DOHH2 (cell line): ENCODE results near the gene RNF11.

Experiments
- H3F3A ChIP-seq: fragments of 200-600 bp; sonication (generic), shearing (Covaris generic); 2 replicates; pipeline ENCODE4 v1.6.0; 2016; ENCODE audit warnings: antibody characterized with exemption, mild to moderate bottlenecking; ENCODE audit not compliant: control insufficient read depth, insufficient read depth
- H3K27ac ChIP-seq: fragments of 200-600 bp; sonication (generic); 2 replicates; pipeline ENCODE4 v1.5.1; 2014; ENCODE audit warnings: low read depth, mild to moderate bottlenecking, low read length, moderate library complexity
- H3K27me3 ChIP-seq: fragments of 200-600 bp; sonication (generic); 2 replicates; pipeline ENCODE4 v1.6.1; 2014; ENCODE audit warnings: mild to moderate bottlenecking, low read length, mixed read lengths; ENCODE audit not compliant: control insufficient read depth
- H3K36me3 ChIP-seq: fragments of 200-600 bp; sonication (generic); 2 replicates; pipeline ENCODE4 v1.6.1; 2014; ENCODE audit warnings: mild to moderate bottlenecking, low read length, moderate library complexity, mixed read lengths; ENCODE audit not compliant: control insufficient read depth
- H3K4me1 ChIP-seq: fragments of 200-600 bp; sonication (generic); 2 replicates; pipeline ENCODE4 v1.6.1; 2014; ENCODE audit warnings: mild to moderate bottlenecking, low read length, mixed read lengths; ENCODE audit not compliant: control insufficient read depth
- H3K4me2 ChIP-seq: fragments of 200-600 bp; sonication (generic); 2 replicates; pipeline ENCODE4 v1.6.0; 2014; ENCODE audit warnings: mild to moderate bottlenecking, low read length, moderate library complexity
- H3K4me3 ChIP-seq: fragments of 200-600 bp; sonication (generic); 2 replicates; pipeline ENCODE4 v1.5.1; 2014; ENCODE audit warnings: mild to moderate bottlenecking, low read length, mixed read lengths
- H3K79me2 ChIP-seq: fragments of 200-600 bp; sonication (generic); 2 replicates; pipeline ENCODE4 v1.6.1; 2014; ENCODE audit warnings: mild to moderate bottlenecking, low read length, mixed read lengths; ENCODE audit not compliant: control insufficient read depth
- H3K9me2 ChIP-seq: fragments of 200-600 bp; sonication (generic); replicated peaks from 2 replicates; pipeline ENCODE4 v1.6.1; 2014; ENCODE audit warnings: mild to moderate bottlenecking, low read length, mixed read lengths; ENCODE audit not compliant: control insufficient read depth
- H3K9me3 ChIP-seq: fragments of 200-600 bp; sonication (generic); 2 replicates; pipeline ENCODE4 v1.6.1; 2014; ENCODE audit warnings: antibody characterized with exemption, low read length, mixed read lengths; ENCODE audit not compliant: control insufficient read depth, insufficient read depth
- H4K20me1 ChIP-seq: fragments of 200-600 bp; sonication (generic); 2 replicates; pipeline ENCODE4 v1.6.0; 2014; ENCODE audit warnings: low read depth, mild to moderate bottlenecking, antibody characterized with exemption, low read length, moderate library complexity; ENCODE audit not compliant: control insufficient read depth, insufficient read depth
- CTCF ChIP-seq: fragments of 200-600 bp; sonication (generic); IDR thresholded peaks from one replicate; pipeline ENCODE4 v1.5.1; 2014; ENCODE audit warnings: antibody characterized with exemption, mild to moderate bottlenecking, low read depth, low read length; ENCODE audit not compliant: poor library complexity, severe bottlenecking
- EZH2phosphoT487 ChIP-seq: fragments of 200-600 bp; sonication (generic); IDR thresholded peaks from 2 replicates; pipeline ENCODE4 v1.6.1; 2017; ENCODE audit warnings: borderline replicate concordance, mild to moderate bottlenecking, antibody characterized with exemption, low read length, moderate library complexity, mixed read lengths

The RNF11 gene

GRCh38 chr1:51316846-51317120, 80.7 kb downstream of the RNF11 start:
- Histone ChIP-seq H3F3A (no peaks in the 10 kb centered on the region), H3K4me2 (no peak overlapping the region), H3K79me2 (no peaks in the 10 kb centered on the region), H3K27me3 (peaks cover 5% of the 10 kb centered on the region; the same call in 1 of the 2 replicates), H4K20me1 (no peaks in the 10 kb centered on the region), H3K9me2 (no peaks in the 10 kb centered on the region), H3K9me3 (no peaks in the 10 kb centered on the region), H3K27ac (no peak overlapping the region), H3K36me3 (no peaks in the 10 kb centered on the region), H3K4me3 (no peak overlapping the region), H3K4me1 (no peaks in the 10 kb centered on the region)
- TF ChIP-seq CTCF (no peak), EZH2phosphoT487 (no peak)

DNA sequence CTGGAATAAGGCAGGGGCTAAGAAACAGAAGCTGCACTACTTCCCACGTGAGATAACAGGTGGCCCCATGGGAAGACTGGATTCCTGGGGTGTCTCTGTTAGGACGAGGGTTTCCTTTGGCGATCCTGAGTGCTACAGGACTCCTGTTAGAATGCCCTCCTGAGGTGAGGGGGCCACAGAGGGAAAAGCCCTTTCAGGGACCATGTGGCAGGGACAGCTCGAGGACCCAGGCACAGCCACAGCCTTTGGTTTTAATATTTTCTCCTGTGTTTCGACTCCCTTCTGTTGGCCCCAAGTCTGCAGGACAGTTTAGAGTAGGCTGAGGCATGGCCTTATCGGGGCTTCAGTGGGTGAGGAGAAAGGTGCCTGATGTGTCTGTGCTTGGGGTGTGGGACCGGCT, 81.7 kb downstream of the RNF11 start:
- H3K4me1 ChIP-seq = no peaks in the 10 kb centered on the region
- H4K20me1 ChIP-seq = no peaks in the 10 kb centered on the region
- H3K36me3 ChIP-seq = no peaks in the 10 kb centered on the region
- no peaks in the 10 kb centered on the region for H3K79me2 ChIP-seq
- no peak overlapping the region for H3K4me3 ChIP-seq
- TF ChIP-seq CTCF = no peak
- TF ChIP-seq EZH2phosphoT487 = no peak
- peaks cover 5% of the 10 kb centered on the region; the same call in 1 of the 2 replicates for H3K27me3 ChIP-seq
- no peaks in the 10 kb centered on the region for H3F3A ChIP-seq
- no peaks in the 10 kb centered on the region for H3K9me2 ChIP-seq
- no peak overlapping the region for H3K4me2 ChIP-seq
- H3K27ac ChIP-seq = no peak overlapping the region
- no peaks in the 10 kb centered on the region for H3K9me3 ChIP-seq

- TF ChIP-seq EZH2phosphoT487 (no peak), CTCF (no peak)
- Histone ChIP-seq H3K36me3 (no peaks in the 10 kb centered on the region), H4K20me1 (no peaks in the 10 kb centered on the region), H3F3A (no peaks in the 10 kb centered on the region), H3K4me3 (no peak overlapping the region), H3K4me1 (no peaks in the 10 kb centered on the region), H3K79me2 (no peaks in the 10 kb centered on the region), H3K4me2 (no peak overlapping the region), H3K27me3 (peaks cover 5% of the 10 kb centered on the region; the same call in 1 of the 2 replicates), H3K27ac (no peak overlapping the region), H3K9me3 (no peaks in the 10 kb centered on the region), H3K9me2 (no peaks in the 10 kb centered on the region)
Measured at GRCh38 chr1:51320967-51321923, 85.2 kb downstream of the RNF11 start.
